Raji (cell line): ENCODE measurements around the gene TBL2.

Source experiments
- POLR2A ChIP-seq: IDR thresholded peaks from 2 replicates; pipeline ENCODE4 v1.6.1; 2011; ENCODE audit warnings: low read depth, low read length, control low read depth; ENCODE audit not compliant: insufficient read depth

Gene TBL2

DNA sequence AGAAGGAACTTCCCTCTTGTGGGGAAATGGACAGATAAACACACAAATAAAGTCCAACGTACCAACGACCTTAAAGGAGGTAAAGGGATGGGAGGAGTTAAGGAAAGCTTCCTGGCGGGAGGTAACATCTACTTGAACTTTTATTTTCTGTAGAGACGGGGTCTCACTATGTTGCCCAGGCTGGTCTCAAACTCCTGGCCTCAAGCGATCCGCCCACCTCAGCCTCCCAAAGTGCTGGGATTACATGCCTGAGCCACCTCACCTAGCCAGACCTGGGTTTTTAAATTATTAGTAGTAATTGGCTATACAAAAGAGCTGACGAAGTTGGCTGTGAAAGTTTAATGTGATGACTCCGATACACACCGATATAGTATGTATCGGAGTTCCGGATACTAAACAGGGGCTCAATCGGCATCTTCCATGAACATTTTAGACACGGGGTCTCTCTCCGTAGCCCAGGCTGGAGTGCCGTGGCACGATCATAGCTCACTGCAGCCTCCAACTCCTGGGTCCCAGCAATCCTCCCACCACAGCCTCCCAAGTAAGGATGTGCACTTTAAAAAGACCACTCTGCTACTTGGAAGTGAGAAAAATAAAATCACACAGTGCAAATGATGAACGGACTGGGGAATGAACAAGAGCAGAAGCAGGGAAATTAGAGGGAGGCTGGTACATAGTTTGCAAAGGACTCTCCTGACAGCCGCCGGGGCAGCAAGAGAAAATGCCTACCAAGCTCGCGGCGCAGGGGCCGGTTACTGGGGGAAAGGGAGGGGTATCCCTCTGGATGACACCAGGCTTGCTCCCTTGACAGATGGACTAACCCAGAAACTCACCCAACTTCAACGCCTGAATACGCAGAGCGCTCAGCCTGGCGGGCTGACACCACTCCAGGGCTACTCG lies 21.9 kb downstream of the TBL2 start:
- peak; percentile 34; the same call in 1 of the 2 replicates for TF ChIP-seq POLR2A

DNA sequence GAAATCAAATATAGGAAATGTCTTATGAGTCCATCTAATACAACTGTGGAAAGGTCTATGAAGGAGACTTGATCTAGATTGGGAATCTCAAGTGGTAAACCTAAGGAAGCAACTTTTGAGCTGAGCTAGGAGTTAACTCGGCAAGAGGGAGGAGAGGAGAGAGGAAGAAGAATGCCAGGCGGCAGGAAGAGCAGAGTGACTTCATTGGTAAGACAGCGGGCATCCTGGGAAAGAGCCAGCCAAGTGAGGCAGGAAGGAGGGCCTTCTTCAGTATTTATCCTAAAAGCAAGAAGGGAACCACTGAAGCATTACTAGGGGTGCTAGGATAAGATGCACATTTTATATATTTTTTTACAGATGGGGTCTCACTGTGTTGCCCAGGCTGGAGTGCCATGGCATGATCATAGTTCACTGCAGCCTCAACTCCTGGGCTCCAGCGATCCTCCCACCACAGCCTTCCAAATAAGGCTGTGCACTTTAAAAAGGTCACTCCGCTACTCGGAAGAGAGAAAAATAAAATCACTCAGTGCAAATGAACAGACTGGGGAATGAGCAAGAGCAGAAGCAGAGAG lies 22.9 kb downstream of the TBL2 start:
- no peak for TF ChIP-seq POLR2A

DNA sequence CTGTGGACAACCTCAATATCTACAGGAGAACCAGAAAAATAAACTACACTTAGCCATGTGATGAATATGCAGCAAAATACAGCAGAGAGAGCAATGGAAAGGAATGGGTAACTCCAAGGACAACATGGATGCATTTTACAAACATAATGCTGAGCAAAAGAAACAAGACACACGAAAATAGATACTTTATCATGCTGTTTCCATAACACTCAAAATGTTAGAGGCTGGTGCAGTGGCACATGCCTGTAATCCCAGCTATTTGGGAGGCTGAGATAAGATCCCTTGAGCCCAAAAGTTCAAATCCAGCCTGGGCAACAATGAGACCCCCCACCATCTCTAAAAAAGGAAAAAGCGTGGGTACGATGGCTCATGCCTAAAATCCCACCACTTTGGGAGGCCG lies 29.2 kb downstream of the TBL2 start:
- TF ChIP-seq POLR2A = no peak

DNA sequence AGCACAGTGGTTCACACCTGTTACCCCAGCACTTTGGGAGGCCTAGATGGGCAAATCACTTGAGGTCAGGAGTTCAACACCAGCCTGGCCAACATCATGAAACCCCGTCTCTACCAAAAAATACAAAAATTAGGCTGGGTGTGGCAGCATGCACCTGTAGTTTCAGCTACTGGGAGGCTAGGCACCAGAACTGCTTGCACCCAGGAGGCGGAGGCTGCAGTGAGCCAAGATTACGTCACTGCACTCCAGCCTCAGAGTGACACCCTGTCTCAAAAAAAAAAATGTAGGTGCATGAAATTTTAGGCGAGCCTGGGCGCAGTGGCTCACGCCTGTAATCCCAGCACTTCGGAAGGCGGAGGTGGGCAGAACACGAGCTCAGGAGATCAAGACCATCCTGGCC lies 30.5 kb downstream of the TBL2 start:
- no peak for TF ChIP-seq POLR2A

DNA sequence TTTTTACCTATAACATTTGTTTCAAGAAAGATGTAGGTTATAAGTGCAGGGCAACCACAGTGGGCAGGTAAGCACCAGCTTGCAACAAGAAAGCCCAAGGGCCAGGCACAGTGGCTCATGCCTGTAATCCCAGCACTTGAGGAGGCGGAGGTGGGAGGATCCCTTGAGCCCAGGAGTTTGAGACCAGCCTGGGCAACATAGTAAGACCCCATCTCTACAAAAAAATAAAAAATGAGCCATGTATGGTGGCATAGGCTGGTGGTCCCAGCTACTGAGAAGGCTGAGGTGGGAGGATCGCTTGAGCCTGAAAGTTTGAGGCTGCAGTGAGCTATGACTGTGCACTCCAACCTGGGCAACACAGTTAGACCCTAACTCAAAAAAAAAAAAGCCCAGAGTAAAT lies 33.7 kb downstream of the TBL2 start:
- no peak for TF ChIP-seq POLR2A

DNA sequence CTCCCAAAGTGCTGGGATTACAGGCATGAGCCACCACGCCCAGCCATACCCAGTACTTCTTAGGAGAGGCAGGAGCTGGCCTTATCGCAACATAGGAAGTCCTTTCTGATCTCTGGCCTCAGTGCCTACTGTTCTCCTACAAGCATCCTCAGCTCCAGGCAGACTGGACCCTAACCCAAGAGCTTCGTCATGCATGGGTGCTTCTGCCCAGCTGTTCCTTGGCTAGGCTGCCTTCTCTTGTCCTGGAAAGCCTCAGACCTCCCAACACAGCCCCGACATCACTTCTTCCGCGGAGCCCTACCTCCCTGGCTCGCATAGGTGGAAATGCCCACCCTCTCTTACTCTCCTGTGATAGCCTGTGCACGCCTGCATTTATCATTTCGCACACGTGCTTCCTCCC lies 36.7 kb downstream of the TBL2 start:
- no peak for TF ChIP-seq POLR2A

DNA sequence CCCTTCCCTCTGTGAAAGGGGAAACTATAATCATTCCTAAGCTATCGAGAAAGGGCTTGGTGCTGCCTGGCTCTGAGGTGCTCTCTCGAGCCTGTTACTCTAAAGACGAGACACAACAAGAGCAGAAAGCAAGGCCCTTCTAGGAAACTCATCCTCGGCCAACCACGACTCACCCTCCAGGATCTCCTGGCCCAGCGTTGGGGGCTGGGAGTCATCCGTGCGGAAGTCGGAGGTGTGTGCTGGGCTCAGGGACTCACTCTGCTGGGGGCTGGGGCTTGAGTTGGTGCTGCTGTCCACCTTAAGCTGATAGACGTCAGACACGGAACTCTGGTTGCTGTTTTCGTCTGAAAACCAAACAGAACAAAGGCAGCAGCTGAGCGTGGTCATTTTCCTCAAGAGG lies 38.7 kb downstream of the TBL2 start:
- no peak for TF ChIP-seq POLR2A

DNA sequence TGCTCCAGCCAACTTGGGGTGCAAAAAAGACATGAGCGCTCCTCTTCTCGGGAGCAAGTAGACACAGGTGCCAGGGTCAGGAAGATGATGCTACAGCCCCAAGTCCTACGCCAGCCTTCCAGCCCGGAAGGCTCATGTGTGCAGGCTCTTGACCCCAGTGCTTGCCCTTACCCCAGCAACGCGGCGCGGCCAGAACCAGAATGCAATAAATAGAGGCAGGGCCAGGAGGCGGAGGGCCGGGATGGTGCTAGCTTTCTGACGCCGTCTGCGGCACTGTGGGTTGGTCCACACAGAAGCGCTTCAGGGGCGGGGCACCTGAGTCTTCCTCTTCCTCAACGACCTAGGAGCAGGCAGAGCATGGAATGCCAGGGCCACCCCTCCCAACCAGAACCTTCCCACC lies 41.3 kb downstream of the TBL2 start:
- TF ChIP-seq POLR2A = no peak

DNA sequence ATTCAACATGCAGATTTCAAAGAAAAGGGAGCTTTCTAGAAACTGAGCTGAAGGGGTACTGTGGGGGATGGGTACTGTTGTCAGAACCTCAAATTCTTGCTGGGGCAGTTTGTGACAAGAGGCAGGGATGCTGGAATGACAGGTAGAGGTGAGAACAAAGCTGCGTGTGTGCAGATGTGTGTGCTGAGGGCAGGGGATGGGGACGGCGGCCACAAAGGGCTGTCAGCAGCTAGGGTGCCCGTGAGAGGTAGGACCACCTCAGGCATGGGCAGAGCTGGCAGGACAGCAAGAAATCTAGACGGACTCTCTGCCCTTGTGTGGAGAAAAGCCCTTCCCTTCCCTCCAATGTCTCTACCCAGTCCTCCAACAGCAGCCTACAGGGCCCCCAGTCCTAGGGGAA lies 41.9 kb downstream of the TBL2 start:
- no peak for TF ChIP-seq POLR2A

DNA sequence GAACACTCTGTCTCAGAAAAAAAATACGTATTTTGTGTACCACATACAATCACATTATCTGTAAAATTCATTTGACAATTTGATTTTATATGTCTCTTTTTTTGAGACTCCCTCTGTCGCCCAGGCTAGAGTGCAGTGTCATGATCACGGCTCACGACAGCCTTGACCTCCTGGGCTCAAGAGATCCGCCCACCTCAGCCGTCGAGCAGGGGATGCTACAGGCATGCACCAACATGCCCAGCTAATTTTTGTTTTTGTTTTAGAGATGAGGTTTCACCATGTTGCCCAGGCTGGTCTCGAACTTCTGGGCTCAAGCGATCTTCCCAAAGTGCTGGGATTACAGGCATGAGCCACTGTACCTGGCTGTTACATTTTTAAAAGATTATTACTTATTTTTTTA lies 44.6 kb downstream of the TBL2 start:
- TF ChIP-seq POLR2A = no peak

DNA sequence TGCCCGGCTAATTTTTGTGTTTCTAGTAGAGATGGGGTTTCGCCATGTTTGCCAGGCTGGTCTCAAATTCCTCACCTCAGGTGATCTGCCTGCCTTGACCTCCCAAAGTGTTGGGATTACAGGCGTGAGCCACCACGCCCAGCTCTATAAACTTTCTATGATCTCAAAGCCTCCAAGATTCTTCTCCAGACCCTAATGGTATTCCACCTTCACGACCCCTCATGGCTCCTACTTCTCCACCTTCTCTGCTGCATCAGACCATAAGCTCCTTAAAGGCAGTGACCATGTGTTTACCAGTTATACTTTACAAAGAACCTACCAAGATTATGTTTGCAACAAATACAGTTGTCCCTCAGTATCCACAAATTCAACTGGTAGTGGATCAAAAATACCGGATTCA lies 46.2 kb downstream of the TBL2 start:
- no peak for TF ChIP-seq POLR2A

DNA sequence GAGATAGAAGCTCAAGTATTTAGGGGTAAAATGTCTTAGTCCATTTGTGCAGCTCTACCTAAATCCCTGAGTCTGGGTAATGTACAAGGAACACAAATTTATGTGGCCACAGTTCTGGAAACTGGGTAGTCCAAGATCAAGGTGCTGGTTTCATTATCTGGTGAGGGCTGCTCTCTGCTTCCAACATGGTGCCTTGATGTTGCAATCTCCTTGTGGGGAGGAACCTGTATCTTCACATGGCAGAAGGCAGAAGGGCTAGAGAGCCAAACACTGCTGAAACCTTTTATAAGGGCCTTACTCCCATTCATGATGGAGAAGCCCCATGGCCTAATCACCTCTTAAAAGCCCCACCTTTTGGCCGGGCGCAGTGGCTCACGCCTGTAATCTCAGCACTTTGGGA lies 47.6 kb downstream of the TBL2 start:
- TF ChIP-seq POLR2A = no peak

DNA sequence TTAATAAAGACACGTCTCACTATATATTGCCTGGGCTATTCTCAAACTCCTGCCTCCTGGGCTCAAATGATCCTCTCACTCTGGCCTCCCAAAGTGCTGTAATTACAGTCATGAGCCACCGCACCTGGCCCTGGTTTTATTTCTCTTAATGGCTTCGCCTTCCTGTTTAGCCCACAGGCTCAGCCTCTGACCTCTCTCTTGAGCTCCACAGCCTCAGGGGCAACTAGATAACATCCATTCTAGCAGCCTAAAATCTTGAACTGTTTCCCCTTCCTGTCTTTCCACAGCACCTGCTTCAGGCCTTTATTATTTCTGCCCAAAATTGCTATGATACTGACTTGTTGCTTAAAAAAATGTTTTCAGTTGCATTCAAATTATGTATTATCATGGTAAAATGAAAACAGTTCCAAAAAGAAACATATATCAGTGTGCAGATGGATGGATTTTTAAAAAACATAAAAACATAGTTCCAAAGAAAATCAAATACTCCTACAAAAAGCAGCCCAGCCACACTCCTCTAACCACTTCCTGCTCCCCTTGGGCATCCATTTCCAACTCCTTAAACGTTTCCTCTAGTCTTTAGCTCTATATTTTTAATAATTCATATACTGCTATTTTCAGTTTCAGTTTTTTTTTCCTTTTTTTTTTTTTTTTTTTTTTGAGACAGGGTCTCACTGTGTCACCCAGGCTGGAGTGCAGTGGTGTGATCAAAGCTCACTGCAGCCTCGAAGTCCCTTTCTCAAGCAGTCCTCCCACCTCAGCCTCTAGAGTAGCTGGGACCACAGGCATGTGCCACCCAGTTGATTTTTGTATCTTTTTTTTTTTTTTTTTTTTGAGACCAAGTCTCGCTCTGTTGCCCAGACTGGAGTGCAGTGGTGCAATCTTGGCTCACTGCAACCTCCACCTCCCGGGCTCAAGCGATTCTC lies 51.2 kb downstream of the TBL2 start:
- no peak for TF ChIP-seq POLR2A

DNA sequence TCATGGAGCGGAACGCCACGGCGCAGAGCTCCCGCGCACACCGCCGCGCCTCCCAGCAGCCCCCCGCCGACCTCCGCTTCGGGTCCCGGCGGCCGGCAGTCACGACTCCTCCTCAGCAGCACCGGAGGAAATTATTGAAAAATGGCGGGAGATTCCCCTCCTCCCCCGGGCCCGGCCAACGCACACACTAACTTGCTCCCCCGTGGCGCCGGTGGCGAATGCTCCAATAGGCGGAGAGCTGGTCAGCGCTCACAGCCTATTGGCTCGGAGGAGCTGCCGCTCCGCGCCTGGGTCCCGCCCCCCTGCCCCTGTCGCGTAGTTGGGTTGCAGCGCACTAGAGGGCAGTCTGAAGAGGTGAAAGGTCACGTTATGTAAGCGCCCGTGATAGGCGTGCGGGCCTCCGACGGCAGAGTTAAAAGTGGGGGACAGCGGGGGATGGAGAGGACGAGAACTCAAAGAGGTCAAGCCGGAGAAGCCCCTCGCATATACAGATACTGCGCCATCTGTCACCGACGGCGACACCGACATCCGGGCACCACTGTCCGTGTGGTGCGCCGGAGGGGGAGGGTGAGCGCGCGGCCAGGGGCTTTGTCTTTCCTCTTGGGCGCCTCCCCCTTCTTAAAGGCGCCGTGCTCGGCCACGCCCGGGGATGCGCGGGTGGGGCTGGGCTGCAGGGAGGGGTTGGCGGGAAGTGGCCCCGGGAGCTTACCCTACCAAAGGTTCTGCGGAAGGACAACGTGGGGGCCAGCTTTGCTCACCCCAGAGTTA lies 56.1 kb downstream of the TBL2 start, which contains the start of gene BAZ1B:
Gene BAZ1B (minus strand): TSS at position 189 of the 768 bp plus-strand sequence. CDS start 360 bp downstream, outside the sequence.
- peak; percentile 65 for TF ChIP-seq POLR2A
